HG03439 (cell line): Measurements from ENCODE around the gene ADAMTS16.

Experiments used
- ATAC-seq: cut with Tn5 transposase; IDR thresholded peaks from one replicate; pipeline ENCODE4 v1.9.1; 2021; ENCODE audit warnings: mild to moderate bottlenecking, moderate library complexity; ENCODE audit not compliant: unreplicated experiment

ADAMTS16 gene

GRCh38 chr5:5367739-5368138 is 227.6 kb downstream of the ADAMTS16 start:
- ATAC-seq: no peak

GRCh38 chr5:5369051-5369605 is 229.0 kb downstream of the ADAMTS16 start:
- ATAC-seq: no peak
